GM12801 (cell line): ENCODE results near the gene LIPI.

Experiments used
- CTCF ChIP-seq: IDR thresholded peaks from one replicate; pipeline ENCODE4 v1.5.1; 2011; ENCODE audit warnings: control low read depth; ENCODE audit not compliant: insufficient read length; ENCODE audit errors: extremely low read depth

LIPI gene

GRCh38 chr21:14072761-14073535 lies 137.8 kb downstream of the LIPI start:
- TF ChIP-seq CTCF: no peak

GRCh38 chr21:14071902-14072734 lies 138.6 kb downstream of the LIPI start:
- TF ChIP-seq CTCF: no peak

- no peak for TF ChIP-seq CTCF
These were observed 139.8 kb downstream of the LIPI start for GRCh38 chr21:14070968-14071367.

- no peak for TF ChIP-seq CTCF
These were observed 140.5 kb downstream of the LIPI start for GRCh38 chr21:14070049-14070893.

DNA sequence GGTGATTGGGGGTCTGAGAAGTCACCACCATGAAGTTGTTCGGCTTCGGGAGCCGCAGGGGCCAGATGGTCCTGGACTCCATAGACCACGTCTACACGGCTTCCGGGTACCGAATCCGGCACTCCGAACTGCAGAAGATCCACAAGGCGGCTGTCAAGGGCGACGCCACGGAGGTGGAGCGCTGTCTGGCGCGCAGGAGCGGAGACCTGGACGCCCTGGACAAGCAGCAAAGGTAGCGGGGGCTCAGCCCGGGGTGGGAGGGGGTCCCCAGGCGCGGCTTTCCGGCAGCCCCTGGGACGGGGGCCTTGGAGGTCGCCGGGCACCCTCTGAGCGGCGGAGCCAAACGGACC lies 146.5 kb downstream of the LIPI start:
- no peak for TF ChIP-seq CTCF
